Type B pancreatic cell (in vitro differentiated cells): ENCODE results near the gene PLEKHG4B. TPM values are rescaled to one million over a fixed set of nuclear protein-coding genes. Genes with fewer than 3 reads are reported as not detected.
A peak's percentile ranks its signal among the peaks of the same experiment; 100 is the strongest.

Experiments used
- DNase-seq: peaks from one replicate; pipeline ENCODE4 v3.0.0; 2021; ENCODE audit warnings: mixed read lengths; ENCODE audit not compliant: unreplicated experiment; ENCODE audit errors: extremely low spot score
- H3K27ac Mint-ChIP-seq: 2 replicates; pipeline ENCODE4 v1.8.0; 2021; ENCODE audit warnings: mild to moderate bottlenecking, mixed read lengths
- H3K27me3 Mint-ChIP-seq: 2 replicates; pipeline ENCODE4 v1.8.0; 2021; ENCODE audit warnings: mixed read lengths
- H3K36me3 Mint-ChIP-seq: 2 replicates; pipeline ENCODE4 v1.8.0; 2021; ENCODE audit warnings: mixed read lengths
- H3K4me1 Mint-ChIP-seq: one replicate; pipeline ENCODE4 v1.8.0; 2021; ENCODE audit warnings: mixed read lengths; ENCODE audit not compliant: unreplicated experiment
- H3K4me3 Mint-ChIP-seq: 2 replicates; pipeline ENCODE4 v1.8.0; 2021; ENCODE audit warnings: mild to moderate bottlenecking, mixed read lengths
- H3K9me3 Mint-ChIP-seq: 2 replicates; pipeline ENCODE4 v1.8.0; 2021; ENCODE audit warnings: mixed read lengths
- total RNA-seq: library from RNA; stranded (reverse); gene quantifications from 2 replicates; pipeline ENCODE4 v1.2.1, GENCODE V29; 2021; ENCODE audit warnings: low replicate concordance
- TF ChIP-seq, protein P1 (sequence below): fragments of 200-600 bp; sonication (generic); conservative IDR thresholded peaks from 2 replicates; pipeline ENCODE4 v1.5.0; 2021; ENCODE audit warnings: antibody characterized with exemption, mild to moderate bottlenecking

PLEKHG4B gene
- total RNA-seq, 1 donor from 2014 or later: 32.8 TPM

DNA sequence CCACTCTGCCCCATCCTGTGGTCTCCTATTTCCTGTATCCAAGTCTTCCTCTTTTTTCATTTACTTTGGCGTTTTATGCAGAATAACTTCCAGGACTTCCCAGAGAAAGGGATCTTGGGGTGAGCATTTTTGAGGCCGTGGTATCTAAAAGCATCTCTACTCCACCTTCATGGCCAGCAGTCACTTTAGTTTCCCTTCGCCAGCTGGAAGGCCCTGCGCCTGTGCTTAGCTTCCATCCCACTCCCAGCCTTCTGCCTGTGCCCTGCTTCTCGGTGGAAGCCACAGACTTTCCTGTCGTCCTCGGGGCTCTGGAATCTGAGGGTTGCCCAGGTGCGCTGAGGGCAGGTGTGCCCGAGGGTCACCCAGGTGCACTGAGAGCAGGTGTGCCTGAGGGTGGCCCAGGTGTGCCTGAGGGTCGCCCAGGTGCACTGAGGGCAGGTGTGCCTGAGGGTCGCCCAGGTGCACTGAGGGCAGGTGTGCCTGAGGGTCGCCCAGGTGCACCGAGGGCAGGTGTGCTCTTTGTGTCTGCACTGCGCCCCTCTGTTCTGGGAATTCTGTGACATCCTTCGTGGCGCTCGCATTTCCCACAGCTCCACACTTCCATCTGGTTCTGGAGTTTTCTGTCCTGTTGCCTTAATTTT lies 67.0 kb downstream of the PLEKHG4B start:
- H3K27me3 Mint-ChIP-seq: no peaks in the 10 kb centered on the region
- no peak for DNase-seq
- TF ChIP-seq, protein P1, sequence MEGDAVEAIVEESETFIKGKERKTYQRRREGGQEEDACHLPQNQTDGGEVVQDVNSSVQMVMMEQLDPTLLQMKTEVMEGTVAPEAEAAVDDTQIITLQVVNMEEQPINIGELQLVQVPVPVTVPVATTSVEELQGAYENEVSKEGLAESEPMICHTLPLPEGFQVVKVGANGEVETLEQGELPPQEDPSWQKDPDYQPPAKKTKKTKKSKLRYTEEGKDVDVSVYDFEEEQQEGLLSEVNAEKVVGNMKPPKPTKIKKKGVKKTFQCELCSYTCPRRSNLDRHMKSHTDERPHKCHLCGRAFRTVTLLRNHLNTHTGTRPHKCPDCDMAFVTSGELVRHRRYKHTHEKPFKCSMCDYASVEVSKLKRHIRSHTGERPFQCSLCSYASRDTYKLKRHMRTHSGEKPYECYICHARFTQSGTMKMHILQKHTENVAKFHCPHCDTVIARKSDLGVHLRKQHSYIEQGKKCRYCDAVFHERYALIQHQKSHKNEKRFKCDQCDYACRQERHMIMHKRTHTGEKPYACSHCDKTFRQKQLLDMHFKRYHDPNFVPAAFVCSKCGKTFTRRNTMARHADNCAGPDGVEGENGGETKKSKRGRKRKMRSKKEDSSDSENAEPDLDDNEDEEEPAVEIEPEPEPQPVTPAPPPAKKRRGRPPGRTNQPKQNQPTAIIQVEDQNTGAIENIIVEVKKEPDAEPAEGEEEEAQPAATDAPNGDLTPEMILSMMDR: no peak
- H3K36me3 Mint-ChIP-seq: peaks cover 21% of the 10 kb centered on the region
- H3K27ac Mint-ChIP-seq: no peak overlapping the region
- H3K9me3 Mint-ChIP-seq: no peaks in the 10 kb centered on the region
- no peak overlapping the region for H3K4me3 Mint-ChIP-seq
- no peaks in the 10 kb centered on the region for H3K4me1 Mint-ChIP-seq

DNA sequence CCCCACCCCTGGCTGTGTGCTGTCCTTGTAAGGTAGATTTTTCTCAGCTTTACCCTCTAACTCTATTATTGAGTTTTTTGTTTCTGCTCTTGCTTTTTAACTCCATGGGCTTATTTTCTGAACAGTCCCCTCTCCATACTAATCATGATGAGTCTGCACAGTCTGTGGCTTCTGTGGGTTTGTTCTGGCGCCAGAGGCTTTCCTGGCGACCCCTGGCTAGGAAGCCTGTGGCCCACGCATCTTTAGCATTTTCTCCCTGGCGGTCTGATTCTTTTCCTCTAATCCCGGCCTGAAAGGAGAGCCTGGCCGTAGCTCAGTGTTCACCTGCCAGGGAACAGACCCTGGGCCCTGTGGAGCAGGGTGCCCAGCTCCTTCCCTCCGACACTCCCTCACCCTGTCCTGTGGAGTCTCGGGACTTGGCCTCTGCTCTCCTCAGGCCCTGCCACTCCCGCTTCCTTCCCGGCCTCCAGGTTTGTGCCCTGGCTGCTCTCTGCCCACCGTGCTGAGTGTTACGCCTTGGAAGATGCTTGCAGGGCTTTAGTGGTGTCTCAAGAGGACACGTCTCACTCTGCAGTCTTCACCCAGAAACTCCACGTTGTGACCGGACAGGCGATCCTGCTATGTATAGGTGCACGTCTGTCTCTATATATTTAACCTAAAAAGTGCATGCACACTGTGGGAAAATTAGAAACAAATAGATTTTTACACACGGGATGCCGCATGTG lies 67.6 kb downstream of the PLEKHG4B start:
- Mint-ChIP-seq H3K4me3 (no peak overlapping the region), H3K9me3 (no peaks in the 10 kb centered on the region), H3K27me3 (no peaks in the 10 kb centered on the region), H3K36me3 (peaks cover 20% of the 10 kb centered on the region), H3K27ac (peak overlapping the region; percentile 24), H3K4me1 (no peaks in the 10 kb centered on the region)
- no peak for DNase-seq
- TF ChIP-seq, protein P1: no peak

DNA sequence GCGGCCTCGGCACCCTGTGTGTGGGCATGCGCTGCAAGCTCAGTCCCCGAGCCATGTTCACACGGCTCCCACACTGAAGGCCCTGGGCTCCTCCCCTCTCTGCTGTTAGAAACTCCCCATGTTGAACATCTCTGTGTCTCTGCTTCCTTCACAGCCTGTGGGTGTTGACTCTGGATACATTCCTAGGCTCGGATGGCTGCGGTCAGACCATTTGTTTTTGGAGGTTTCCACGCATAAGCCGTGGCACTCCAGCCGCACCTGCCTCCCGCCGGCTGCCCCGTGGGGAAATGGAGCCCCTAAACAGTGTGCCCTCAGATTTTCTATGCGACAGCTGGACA lies 68.2 kb downstream of the PLEKHG4B start:
- Mint-ChIP-seq H3K4me3 (no peak overlapping the region), H3K9me3 (no peaks in the 10 kb centered on the region), H3K4me1 (no peaks in the 10 kb centered on the region), H3K27ac (no peak overlapping the region), H3K36me3 (peaks cover 16% of the 10 kb centered on the region), H3K27me3 (no peaks in the 10 kb centered on the region)
- TF ChIP-seq, protein P1: no peak
- DNase-seq: no peak

DNA sequence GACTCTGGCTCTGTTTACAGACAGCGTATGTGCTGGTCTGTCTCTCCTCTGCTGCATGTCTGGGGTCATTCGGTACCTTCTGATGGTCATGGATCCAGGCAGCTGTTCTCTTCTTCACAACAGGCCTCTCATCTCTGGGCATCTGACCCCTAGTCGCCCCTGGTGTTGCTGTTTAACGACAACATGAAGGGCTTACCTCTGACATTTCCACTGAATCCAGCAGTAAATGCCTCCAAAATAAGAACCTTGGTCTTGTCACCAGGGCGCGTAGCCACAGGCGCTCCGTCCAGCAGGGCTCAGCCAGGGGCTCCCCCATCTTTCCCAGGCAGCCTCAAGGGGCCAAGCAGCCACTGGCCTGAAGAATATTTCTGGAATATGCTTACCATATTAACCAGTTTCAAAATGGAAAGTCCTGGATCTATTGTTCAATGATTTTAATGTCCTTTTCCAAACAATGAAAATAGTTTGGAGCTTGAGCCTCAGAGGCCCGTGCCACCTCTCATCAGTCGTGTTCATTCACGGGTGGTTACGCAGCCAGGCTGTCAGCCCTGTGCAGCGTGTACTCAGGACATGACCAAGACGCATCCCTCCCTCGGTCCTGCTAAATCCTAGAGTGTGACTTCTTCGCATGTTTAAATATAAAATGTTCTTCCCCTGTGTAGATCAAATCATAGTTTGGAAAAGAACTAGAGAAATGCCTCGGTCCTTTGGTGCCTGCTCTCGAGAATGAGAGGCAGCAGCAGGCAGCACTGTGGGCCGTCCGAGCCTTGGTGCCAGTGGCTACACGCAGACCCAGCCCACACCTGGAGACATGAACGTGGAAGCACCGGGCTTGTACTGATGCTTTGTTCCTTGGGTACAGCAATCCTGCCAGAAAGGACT lies 69.2 kb downstream of the PLEKHG4B start:
- no peak for DNase-seq
- Mint-ChIP-seq H3K27me3 (no peaks in the 10 kb centered on the region), H3K9me3 (no peaks in the 10 kb centered on the region), H3K36me3 (peaks cover 10% of the 10 kb centered on the region), H3K4me1 (no peaks in the 10 kb centered on the region), H3K27ac (no peak overlapping the region), H3K4me3 (no peak overlapping the region)
- TF ChIP-seq, protein P1: no peak

DNA sequence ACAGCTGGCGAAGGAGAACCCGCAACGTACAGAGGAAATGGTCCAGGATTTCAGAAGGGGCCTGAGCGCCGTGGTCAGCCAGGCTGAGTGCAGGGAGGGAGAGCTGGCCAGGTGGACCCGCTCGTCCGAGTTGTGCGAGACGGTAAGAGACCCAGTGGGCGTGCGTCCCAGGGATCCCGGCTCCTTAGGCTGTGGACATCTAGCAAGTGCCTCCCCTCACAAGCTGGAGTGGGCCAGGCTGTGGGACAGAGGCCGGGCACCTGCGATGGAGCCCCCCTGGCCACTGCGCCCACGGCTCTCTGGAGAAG lies 69.8 kb downstream of the PLEKHG4B start:
- no peak overlapping the region for H3K4me3 Mint-ChIP-seq
- H3K27me3 Mint-ChIP-seq: no peaks in the 10 kb centered on the region
- no peaks in the 10 kb centered on the region for H3K4me1 Mint-ChIP-seq
- H3K27ac Mint-ChIP-seq: no peak overlapping the region
- H3K9me3 Mint-ChIP-seq: no peaks in the 10 kb centered on the region
- no peak for DNase-seq
- TF ChIP-seq, protein P1: no peak
- H3K36me3 Mint-ChIP-seq: peaks cover 10% of the 10 kb centered on the region
